GM23338 (cell line): ENCODE data around the gene HSDL1. TPM values are rescaled to one million over a fixed set of nuclear protein-coding genes. Genes with fewer than 3 reads are reported as not detected.
A peak's percentile ranks its signal among the peaks of the same experiment; 100 is the strongest.

Source experiments
- ATAC-seq: fragments of 200-7000 bp; cut with Tn5 transposase; 3 replicates; pipeline ENCODE4 v1.9.1; 2020
- DNase-seq: peaks from one replicate; pipeline ENCODE4 v3.0.0-alpha.2; 2015; ENCODE audit warnings: low spot score
- H2AFZ ChIP-seq: fragments of 200-600 bp; sonication (generic); 2 replicates; pipeline ENCODE4 v1.8.0; 2016; ENCODE audit warnings: antibody characterized with exemption, mild to moderate bottlenecking, moderate library complexity
- H3F3A ChIP-seq: fragments of 200-600 bp; sonication (generic); replicated peaks from 2 replicates; pipeline ENCODE4 v1.8.0; 2017; ENCODE audit warnings: antibody characterized with exemption, mixed run types, low read depth
- H3K27ac ChIP-seq: fragments of 200-600 bp; sonication (generic); 2 replicates; pipeline ENCODE4 v1.6.1; 2016; ENCODE audit warnings: low read depth
- H3K27me3 ChIP-seq: fragments of 200-600 bp; sonication (generic); 2 replicates; pipeline ENCODE4 v1.8.0; 2016; ENCODE audit warnings: mild to moderate bottlenecking, mixed run types, moderate library complexity; ENCODE audit not compliant: insufficient read depth
- H3K36me3 ChIP-seq: fragments of 200-600 bp; sonication (generic); 2 replicates; pipeline ENCODE4 v1.8.0; 2016; ENCODE audit warnings: mild to moderate bottlenecking; ENCODE audit not compliant: insufficient read depth
- H3K4me1 ChIP-seq: fragments of 200-600 bp; sonication (generic); 2 replicates; pipeline ENCODE4 v1.8.0; 2016; ENCODE audit warnings: mild to moderate bottlenecking, moderate library complexity; ENCODE audit not compliant: insufficient read depth
- H3K4me2 ChIP-seq: fragments of 200-600 bp; sonication (generic); 2 replicates; pipeline ENCODE4 v1.7.1; 2017; ENCODE audit warnings: mixed run types
- H3K4me3 ChIP-seq: fragments of 200-600 bp; sonication (generic); 2 replicates; pipeline ENCODE4 v1.6.1; 2016; ENCODE audit warnings: mixed run types
- H3K79me2 ChIP-seq: fragments of 200-600 bp; sonication (generic); replicated peaks from 2 replicates; pipeline ENCODE4 v1.8.0; 2017; ENCODE audit warnings: mild to moderate bottlenecking; ENCODE audit not compliant: insufficient read depth
- H3K9me2 ChIP-seq: fragments of 200-600 bp; sonication (generic); 2 replicates; pipeline ENCODE4 v1.8.0; 2017; ENCODE audit not compliant: insufficient read depth
- H4K20me1 ChIP-seq: fragments of 200-600 bp; sonication (generic); replicated peaks from 2 replicates; pipeline ENCODE4 v1.8.0; 2017; ENCODE audit warnings: mild to moderate bottlenecking; ENCODE audit not compliant: insufficient read depth
- H3K27ac Mint-ChIP-seq: 2 replicates; pipeline ENCODE4 v1.8.0; 2020; ENCODE audit warnings: inconsistent platforms, mild to moderate bottlenecking, moderate library complexity, mixed read lengths
- H3K27me3 Mint-ChIP-seq: 3 replicates; pipeline ENCODE4 v1.8.0; 2022; ENCODE audit warnings: low read depth, mild to moderate bottlenecking, moderate library complexity, mixed read lengths, inconsistent platforms; ENCODE audit not compliant: insufficient read depth, poor library complexity
- H3K36me3 Mint-ChIP-seq: 3 replicates; pipeline ENCODE4 v1.8.0; 2021; ENCODE audit warnings: low read depth, mild to moderate bottlenecking, inconsistent platforms, moderate library complexity, mixed read lengths
- H3K4me1 Mint-ChIP-seq: 3 replicates; pipeline ENCODE4 v1.8.0; 2020; ENCODE audit warnings: mild to moderate bottlenecking, inconsistent platforms, mixed read lengths
- H3K4me3 Mint-ChIP-seq: 3 replicates; pipeline ENCODE4 v1.8.0; 2021; ENCODE audit warnings: moderate library complexity, mild to moderate bottlenecking, inconsistent platforms, mixed read lengths
- H3K9me3 Mint-ChIP-seq: 3 replicates; pipeline ENCODE4 v1.8.0; 2020; ENCODE audit warnings: moderate library complexity, mild to moderate bottlenecking, inconsistent platforms, mixed read lengths
- ETS1 ChIP-seq: IDR thresholded peaks from 2 replicates; pipeline ENCODE4 v1.6.1; 2016; ENCODE audit warnings: antibody characterized with exemption
- EZH2phosphoT487 ChIP-seq: fragments of 200-600 bp; sonication (generic); IDR thresholded peaks from one replicate; pipeline ENCODE4 v1.8.1; 2018; ENCODE audit warnings: antibody characterized with exemption; ENCODE audit not compliant: unreplicated experiment
- JUNB ChIP-seq: IDR thresholded peaks from one replicate; pipeline ENCODE4 v1.6.1; 2016; ENCODE audit warnings: antibody characterized with exemption; ENCODE audit not compliant: unreplicated experiment
- NANOG ChIP-seq: IDR thresholded peaks from 2 replicates; pipeline ENCODE4 v1.6.1; 2016; ENCODE audit warnings: antibody characterized with exemption, borderline replicate concordance
- POLR2AphosphoS5 ChIP-seq: IDR thresholded peaks from 2 replicates; pipeline ENCODE4 v1.6.1; 2016; ENCODE audit warnings: antibody characterized with exemption, low read depth
- STAT1 ChIP-seq: IDR thresholded peaks from one replicate; pipeline ENCODE4 v1.6.1; 2016; ENCODE audit warnings: antibody characterized with exemption; ENCODE audit not compliant: unreplicated experiment
- ZNF114 ChIP-seq: fragments of 250-450 bp; sonication (Bioruptor Pico); IDR thresholded peaks from 2 replicates; pipeline ENCODE4 v1.5.0; 2020; ENCODE audit warnings: mild to moderate bottlenecking, moderate library complexity
- ZNF331 ChIP-seq: fragments of 250-450 bp; sonication (Bioruptor Pico); IDR thresholded peaks from 2 replicates; pipeline ENCODE4 v1.5.0; 2020; ENCODE audit warnings: low read depth, mild to moderate bottlenecking, moderate library complexity
- ZNF462 ChIP-seq: fragments of 250-450 bp; sonication (Bioruptor Pico); IDR thresholded peaks from 2 replicates; pipeline ENCODE4 v1.5.0; 2020; ENCODE audit warnings: mild to moderate bottlenecking, moderate library complexity
- polyA plus RNA-seq: library from polyadenylated mRNA; unstranded; fragments of >200 nt; fragmentation: Nextera tagmentation; extraction: Ambion mirVana; gene quantifications from 2 replicates; pipeline ENCODE4 v1.2.1, GENCODE V29; 2016
- total RNA-seq: library from RNA; depleted of rRNA; stranded (reverse); fragments of >200 nt; shearing (Covaris generic); gene quantifications from 2 replicates; pipeline ENCODE4 v1.2.3, GENCODE V29; 2014

The HSDL1 gene
- total and polyA plus RNA-seq, 2 experiments from 2014 or later: 16.6 to 46.1 TPM

- peaks cover 14% of the 10 kb centered on the region for H4K20me1 ChIP-seq
Observed at GRCh38 chr16:84136331-84137125, 8.4 kb downstream of the HSDL1 start.

More at GRCh38 chr16:84136331-84137125, 8.4 kb downstream of the HSDL1 start:
- Histone ChIP-seq H3K79me2 (peaks cover 95% of the 10 kb centered on the region), H3K4me1 (peaks cover 43% of the 10 kb centered on the region), H3F3A (no peaks in the 10 kb centered on the region), H3K4me3 (no peak overlapping the region), H3K27ac (no peak overlapping the region; the same call in 1 of the 2 replicates), H3K36me3 (no peaks in the 10 kb centered on the region; the same call in 1 of the 2 replicates), H3K27me3 (no peaks in the 10 kb centered on the region), H2AFZ (no peak overlapping the region), H3K4me2 (no peak overlapping the region), H3K9me2 (no peaks in the 10 kb centered on the region)
- no peak for TF ChIP-seq ZNF331 (CRISPR knock-in tag)
- TF ChIP-seq JUNB: no peak
- TF ChIP-seq EZH2phosphoT487: no peak
- TF ChIP-seq ETS1: no peak
- no peak for TF ChIP-seq ZNF114 (CRISPR knock-in tag)
- TF ChIP-seq STAT1: no peak
- no peak for TF ChIP-seq NANOG
- TF ChIP-seq POLR2AphosphoS5: no peak
- TF ChIP-seq ZNF462 (CRISPR knock-in tag): no peak
- no peak for ATAC-seq
- no peak for DNase-seq
- H3K27me3 Mint-ChIP-seq: peaks cover 6% of the 10 kb centered on the region
- H3K9me3 Mint-ChIP-seq: no peaks in the 10 kb centered on the region
- H3K36me3 Mint-ChIP-seq: no peaks in the 10 kb centered on the region
- peak overlapping the region; percentile 43; the same call in 1 of the 2 replicates for H3K27ac Mint-ChIP-seq
- H3K4me3 Mint-ChIP-seq: no peak overlapping the region
- H3K4me1 Mint-ChIP-seq: peaks cover 60% of the 10 kb centered on the region
